NCI-H510A (cell line): ENCODE measurements around the gene KDSR.

ENCODE experiments used
- DNase-seq: peaks from one replicate; lab custom pipeline; 2025; lab: John Stamatoyannopoulos, UW

KDSR gene

GRCh38 chr18:63320123-63320974 is 46.7 kb downstream of the KDSR start:
- DNase-seq, result peak; percentile 89

- peak; percentile 41 for DNase-seq
Measured at GRCh38 chr18:63319383-63320122, 47.5 kb downstream of the KDSR start, which contains the start of gene BCL2. TSS of gene BCL2 (minus strand) at chr18:63319769.

GRCh38 chr18:63318889-63319382 is 48.1 kb downstream of the KDSR start:
- DNase-seq, result no peak

- DNase-seq, result peak; percentile 96
Measured at GRCh38 chr18:63317982-63318888, 48.8 kb downstream of the KDSR start.

- no peak for DNase-seq
Measured at GRCh38 chr18:63317556-63317946, 49.5 kb downstream of the KDSR start.

- no peak for DNase-seq
Measured at GRCh38 chr18:63316612-63317555, 50.1 kb downstream of the KDSR start.

GRCh38 chr18:63315876-63316275 is 51.1 kb downstream of the KDSR start:
- DNase-seq, result no peak

GRCh38 chr18:63315131-63315662 is 51.8 kb downstream of the KDSR start:
- no peak for DNase-seq

GRCh38 chr18:63314062-63314790 is 52.8 kb downstream of the KDSR start:
- DNase-seq, result no peak

- no peak for DNase-seq
Measured at GRCh38 chr18:63313396-63313917, 53.5 kb downstream of the KDSR start.

- no peak for DNase-seq
Measured at GRCh38 chr18:63312737-63313395, 54.1 kb downstream of the KDSR start.

GRCh38 chr18:63312019-63312409 is 55.0 kb downstream of the KDSR start:
- no peak for DNase-seq

GRCh38 chr18:63311118-63312018 is 55.6 kb downstream of the KDSR start:
- no peak for DNase-seq

GRCh38 chr18:63309422-63309821 is 57.6 kb downstream of the KDSR start:
- no peak for DNase-seq

GRCh38 chr18:63307551-63308200 is 59.3 kb downstream of the KDSR start:
- no peak for DNase-seq

GRCh38 chr18:63306819-63307550 is 60.0 kb downstream of the KDSR start:
- DNase-seq, result no peak

GRCh38 chr18:63306249-63306648 is 60.8 kb downstream of the KDSR start:
- DNase-seq, result no peak
